ENCODE data around the gene TMEM100.

- TF ChIP-seq POLR2AphosphoS5 (IDR thresholded peaks at IDR 0.05) (no peak), POLR2A (IDR thresholded peaks at IDR 0.05) (no peak), CTCF (IDR thresholded peaks at IDR 0.05) (no peak), EP300 (IDR thresholded peaks at IDR 0.05) (no peak)
Measured at GRCh38 chr17:55742272-55743102, 19.8 kb upstream of the TMEM100 start.

Measured in stomach (tissue), 4 donors.